Memory B cell (primary cell): ENCODE data around the gene MITF.
"Not testable (repeated sequence)": the region's sequence is repeated elsewhere in the genome, so short reads cannot be mapped to it uniquely, and the experiment has no call there.

ENCODE experiments used
- ATAC-seq: fragments of 150-1000 bp; cut with Tn5 transposase; 2 replicates; pipeline ENCODE4 v1.10.0; 2021; ENCODE audit warnings: low read depth, mild to moderate bottlenecking, moderate library complexity
- DNase-seq, 2 donors: peaks; one replicate each; pipeline ENCODE4 v3.0.0; 2022; ENCODE audit warnings: low spot score in 2 of 2
- H3K27ac Mint-ChIP-seq: one replicate; pipeline ENCODE4 v1.8.0; 2022; ENCODE audit warnings: mild to moderate bottlenecking, moderate library complexity, mixed read lengths
- H3K27me3 Mint-ChIP-seq: one replicate; pipeline ENCODE4 v1.8.0; 2022; ENCODE audit warnings: mixed read lengths
- H3K36me3 Mint-ChIP-seq: one replicate; pipeline ENCODE4 v1.8.0; 2022; ENCODE audit warnings: mild to moderate bottlenecking, mixed read lengths
- H3K4me1 Mint-ChIP-seq: one replicate; pipeline ENCODE4 v1.8.0; 2022; ENCODE audit warnings: mixed read lengths
- H3K4me3 Mint-ChIP-seq: one replicate; pipeline ENCODE4 v1.8.0; 2022; ENCODE audit warnings: mild to moderate bottlenecking, moderate library complexity, mixed read lengths
- H3K9me3 Mint-ChIP-seq: one replicate; pipeline ENCODE4 v1.8.0; 2022; ENCODE audit warnings: mixed read lengths

MITF gene

GRCh38 chr3:69776289-69776688 lies 37.0 kb downstream of the MITF start:
- ATAC-seq (no peak), DNase-seq (no peak)
- Mint-ChIP-seq H3K4me3 (no peak overlapping the region), H3K27ac (no peak overlapping the region), H3K9me3 (peaks cover 3% of the 10 kb centered on the region), H3K36me3 (no peaks in the 10 kb centered on the region), H3K27me3 (peaks cover 2% of the 10 kb centered on the region), H3K4me1 (no peaks in the 10 kb centered on the region)

GRCh38 chr3:69776920-69777581 lies 37.8 kb downstream of the MITF start:
- H3K4me3 Mint-ChIP-seq, result no peak overlapping the region
- H3K4me1 Mint-ChIP-seq, result no peaks in the 10 kb centered on the region
- DNase-seq (no peak), ATAC-seq (no peak)
- no peak overlapping the region for H3K27ac Mint-ChIP-seq
- peaks cover 2% of the 10 kb centered on the region for H3K27me3 Mint-ChIP-seq
- H3K9me3 Mint-ChIP-seq, result peaks cover 3% of the 10 kb centered on the region
- H3K36me3 Mint-ChIP-seq, result no peaks in the 10 kb centered on the region

GRCh38 chr3:69777582-69777967 lies 38.3 kb downstream of the MITF start:
- H3K4me1 Mint-ChIP-seq, result no peaks in the 10 kb centered on the region
- H3K9me3 Mint-ChIP-seq, result peaks cover 3% of the 10 kb centered on the region
- H3K27ac Mint-ChIP-seq, result no peak overlapping the region
- H3K4me3 Mint-ChIP-seq, result no peak overlapping the region
- no peak for DNase-seq
- peaks cover 2% of the 10 kb centered on the region for H3K27me3 Mint-ChIP-seq
- no peaks in the 10 kb centered on the region for H3K36me3 Mint-ChIP-seq
- ATAC-seq, result no peak

- Mint-ChIP-seq H3K4me1 (no peaks in the 10 kb centered on the region), H3K9me3 (peaks cover 7% of the 10 kb centered on the region), H3K27ac (no peak overlapping the region), H3K27me3 (no peaks in the 10 kb centered on the region), H3K4me3 (no peak overlapping the region), H3K36me3 (no peaks in the 10 kb centered on the region)
- no peak for DNase-seq
- no peak for ATAC-seq
These were observed 42.3 kb downstream of the MITF start for GRCh38 chr3:69781593-69781992.

- Mint-ChIP-seq H3K27ac (no peak overlapping the region), H3K4me3 (no peak overlapping the region), H3K4me1 (no peaks in the 10 kb centered on the region), H3K27me3 (peaks cover 2% of the 10 kb centered on the region), H3K36me3 (no peaks in the 10 kb centered on the region), H3K9me3 (peaks cover 5% of the 10 kb centered on the region)
- no peak for DNase-seq
- no peak for ATAC-seq
These were observed 45.8 kb downstream of the MITF start for GRCh38 chr3:69784954-69785514.

- Mint-ChIP-seq H3K4me3 (no peak overlapping the region), H3K4me1 (no peaks in the 10 kb centered on the region), H3K27ac (no peak overlapping the region), H3K27me3 (peaks cover 2% of the 10 kb centered on the region), H3K36me3 (no peaks in the 10 kb centered on the region), H3K9me3 (peaks cover 5% of the 10 kb centered on the region)
- no peak for ATAC-seq
- no peak for DNase-seq
These were observed 46.6 kb downstream of the MITF start for GRCh38 chr3:69785769-69786320.

- H3K27me3 Mint-ChIP-seq, result peaks cover 2% of the 10 kb centered on the region
- H3K36me3 Mint-ChIP-seq, result no peaks in the 10 kb centered on the region
- H3K4me3 Mint-ChIP-seq, result no peak overlapping the region
- no peak overlapping the region for H3K27ac Mint-ChIP-seq
- H3K4me1 Mint-ChIP-seq, result no peaks in the 10 kb centered on the region
- ATAC-seq, result no peak
- DNase-seq, result no peak
- H3K9me3 Mint-ChIP-seq, result peaks cover 5% of the 10 kb centered on the region
These were observed 47.6 kb downstream of the MITF start for GRCh38 chr3:69786854-69787253.

GRCh38 chr3:69787436-69788168 lies 48.3 kb downstream of the MITF start:
- H3K27ac Mint-ChIP-seq, result no peak overlapping the region
- no peaks in the 10 kb centered on the region for H3K4me1 Mint-ChIP-seq
- DNase-seq (no peak), ATAC-seq (no peak)
- no peaks in the 10 kb centered on the region for H3K36me3 Mint-ChIP-seq
- no peak overlapping the region for H3K4me3 Mint-ChIP-seq
- H3K9me3 Mint-ChIP-seq, result peaks cover 5% of the 10 kb centered on the region
- H3K27me3 Mint-ChIP-seq, result peaks cover 2% of the 10 kb centered on the region

GRCh38 chr3:69791106-69791505 lies 51.8 kb downstream of the MITF start:
- Mint-ChIP-seq H3K4me1 (no peaks in the 10 kb centered on the region), H3K27me3 (peaks cover 2% of the 10 kb centered on the region), H3K27ac (no peak overlapping the region), H3K36me3 (no peaks in the 10 kb centered on the region), H3K9me3 (peaks cover 2% of the 10 kb centered on the region), H3K4me3 (no peak overlapping the region)
- DNase-seq (no peak), ATAC-seq (no peak)

GRCh38 chr3:69791919-69792399 lies 52.7 kb downstream of the MITF start:
- peaks cover 2% of the 10 kb centered on the region for H3K9me3 Mint-ChIP-seq
- H3K27ac Mint-ChIP-seq, result no peak overlapping the region
- ATAC-seq (no peak), DNase-seq (no peak)
- no peak overlapping the region for H3K4me3 Mint-ChIP-seq
- H3K27me3 Mint-ChIP-seq, result peaks cover 2% of the 10 kb centered on the region
- no peaks in the 10 kb centered on the region for H3K36me3 Mint-ChIP-seq
- H3K4me1 Mint-ChIP-seq, result no peaks in the 10 kb centered on the region

GRCh38 chr3:69796126-69796525 lies 56.9 kb downstream of the MITF start:
- H3K4me1 Mint-ChIP-seq, H3K9me3 Mint-ChIP-seq, DNase-seq, H3K27ac Mint-ChIP-seq, H3K36me3 Mint-ChIP-seq, H3K27me3 Mint-ChIP-seq, ATAC-seq, H3K4me3 Mint-ChIP-seq: not testable (repeated sequence)

- no peak overlapping the region for H3K4me3 Mint-ChIP-seq
- H3K27ac Mint-ChIP-seq, result no peak overlapping the region
- DNase-seq (no peak), ATAC-seq (no peak)
- H3K9me3 Mint-ChIP-seq, result peaks cover 6% of the 10 kb centered on the region
- no peaks in the 10 kb centered on the region for H3K36me3 Mint-ChIP-seq
- no peaks in the 10 kb centered on the region for H3K4me1 Mint-ChIP-seq
- peaks cover 6% of the 10 kb centered on the region for H3K27me3 Mint-ChIP-seq
These were observed 64.5 kb downstream of the MITF start for GRCh38 chr3:69803681-69804270.

GRCh38 chr3:69805491-69805890 lies 66.2 kb downstream of the MITF start:
- no peak overlapping the region for H3K4me3 Mint-ChIP-seq

More at GRCh38 chr3:69805491-69805890, 66.2 kb downstream of the MITF start:
- ATAC-seq (no peak), DNase-seq (no peak)
- Mint-ChIP-seq H3K4me1 (no peaks in the 10 kb centered on the region), H3K27ac (no peak overlapping the region), H3K27me3 (peaks cover 7% of the 10 kb centered on the region), H3K9me3 (peaks cover 6% of the 10 kb centered on the region), H3K36me3 (no peaks in the 10 kb centered on the region)
